Testis (tissue), 2 donors: Measurements from ENCODE around the gene DMD.

Experiments
- CTCF ChIP-seq, 3 experiments: fragments of 450-650 bp in 2 of 3; fragments of 200-600 bp in 1 of 3; sonication (generic) in 1 of 3; IDR thresholded peaks; one replicate each; pipeline ENCODE4 v1.5.1; 2016 to 2019; ENCODE audit warnings: antibody characterized with exemption in 3 of 3, mild to moderate bottlenecking in 2 of 3, moderate library complexity in 1 of 3
- POLR2A ChIP-seq: fragments of 450-650 bp; IDR thresholded peaks from one replicate; pipeline ENCODE4 v1.6.1; 2017; ENCODE audit warnings: antibody characterized with exemption, mild to moderate bottlenecking, moderate library complexity

GRCh38 chrX:33082371-33082770 is 129.0 kb downstream of the DMD start:
- no peak for TF ChIP-seq CTCF (IDR thresholded peaks at IDR 0.05)
- no peak for TF ChIP-seq POLR2A
